Measurements from ENCODE around the gene YBX1. TPM values are rescaled to one million over a fixed set of nuclear protein-coding genes. Genes with fewer than 3 reads are reported as not detected.

Gene YBX1
- total and polyA plus RNA-seq, 2 of the 13 experiments (the other 11 are each of a cell fraction or from before 2014, with no cell fraction given) = 339 to 628 TPM

- TF ChIP-seq ZNF616 (CRISPR knock-in tag; IDR thresholded peaks at IDR 0.05; ENCODE audit: low read depth) = 0 out of 2 replicates have a peak, but pooled peaks have one; percentile 21
Measured at GRCh38 chr1:42657981-42658876, 24.0 kb upstream of the YBX1 start, which contains the start of gene PPIH (continued).

- no TSS peak for BruUV-seq (replicated peaks)
- CTCF ChIA-PET (ENCODE audit: low intra/inter-chr PET ratio, low total read pairs) = no interaction called here
- TF ChIP-seq E2F2 (CRISPR knock-in tag; IDR thresholded peaks at IDR 0.05; ENCODE audit: borderline replicate concordance) (0 out of 2 replicates have a peak, but pooled peaks have one; percentile 52), TOPORS (CRISPR knock-in tag; IDR thresholded peaks at IDR 0.05) (no peak), BRCA1 (CRISPR knock-in tag; IDR thresholded peaks at IDR 0.05) (0 out of 2 replicates have a peak, but pooled peaks have one; percentile 65), RBFOX2 (IDR thresholded peaks at IDR 0.05; ENCODE audit: low read depth, low read length) (no peak), ZNF777 (CRISPR knock-in tag; IDR thresholded peaks at IDR 0.05) (0 out of 2 replicates have a peak, but pooled peaks have one; percentile 10), BCL3 (CRISPR knock-in tag; IDR thresholded peaks at IDR 0.05) (0 out of 2 replicates have a peak, but pooled peaks have one; percentile 11), ZSCAN29 (CRISPR knock-in tag; conservative IDR thresholded peaks at IDR 0.05) (no peak), ZNF687 (CRISPR knock-in tag; IDR thresholded peaks at IDR 0.05) (no peak), CENPX (CRISPR knock-in tag; IDR thresholded peaks at IDR 0.05) (no peak), ZNF362 (CRISPR knock-in tag; IDR thresholded peaks at IDR 0.05; ENCODE audit: borderline replicate concordance) (no peak)
Measured at GRCh38 chr1:42658877-42659337, 23.3 kb upstream of the YBX1 start.

More at GRCh38 chr1:42658877-42659337, 23.3 kb upstream of the YBX1 start:
- peaks cover 30% of the 10 kb centered on the region for H3K79me2 ChIP-seq (ENCODE audit: insufficient read depth, low read length)
- DNase-seq (ENCODE audit: low spot score) (no peak), ATAC-seq (peak; percentile 38), FAIRE-seq (no peak)
- peaks cover 38% of the 10 kb centered on the region for H3K4me1 ChIP-seq (ENCODE audit: insufficient read depth, low read length)
- H2AFZ ChIP-seq (ENCODE audit: low read length) = peak overlapping the region; percentile 30
- H3K4me3 ChIP-seq (replicated peaks in 1 of 3; ENCODE audit: insufficient read depth in 1 of 3, low read depth in 2 of 3, low read length in 3 of 3) = peak overlapping the region; percentile 74 to 98 (median 94)
- peak overlapping the region; percentile 82 for H3K27ac ChIP-seq (ENCODE audit: extremely low read length, insufficient read depth, low read length)
- peaks cover 0 to 4% of the 10 kb centered on the region in 2 experiments; a peak in 1 of 5 replicates for H3K27me3 ChIP-seq (ENCODE audit: control insufficient read depth in 1 of 2, insufficient read depth in 2 of 2, low read length in 2 of 2)
- H3K4me2 ChIP-seq (ENCODE audit: low read depth, low read length) = peak overlapping the region; percentile 97
- peaks cover 3 to 13% of the 10 kb centered on the region in 2 experiments; a peak in 4 of 5 replicates for H3K36me3 ChIP-seq (replicated peaks in 1 of 2; ENCODE audit: control insufficient read depth in 1 of 2, insufficient read depth in 2 of 2, low read length in 2 of 2)
- H3K9me3 ChIP-seq (ENCODE audit: low read length) = no peaks in the 10 kb centered on the region
- intact Hi-C loops (cut with micrococcal nuclease; ENCODE audit: unreplicated experiment) = loop anchor here (2.0 kb wide), 1 partner anchor 24 kb away; the partner anchor contains the start of gene YBX1
- POLR2A ChIA-PET = interaction anchor here (1.2 to 2.4 kb wide), 3 partner anchors 17 to 87 kb away, joined by 4 to 51 read pairs (median 4); partner anchors contain the start of gene YBX1
- H3K9ac ChIP-seq (ENCODE audit: insufficient read depth, low read depth, low read length) = peak overlapping the region; percentile 80
- 0% methylated on average over 10 of the region's 20 CpGs for WGBS (ENCODE audit: low lambda C conversion rate)
- in situ Hi-C loops (cut with HindIII; ENCODE audit: extremely low pct_ligation_motif_present, low pct_unique_long_range_greater_than_20kb) = no loop called here
- no peaks in the 10 kb centered on the region for H4K20me1 ChIP-seq (ENCODE audit: insufficient read depth, low read length)

Measured in HepG2 (cell line).